Midbrain (tissue), 1 donor: ENCODE results near the gene SLC9A9.

ENCODE experiments used
- DNase-seq: peaks from one replicate; lab custom pipeline; 2025; lab: John Stamatoyannopoulos, UW

Gene SLC9A9

DNA sequence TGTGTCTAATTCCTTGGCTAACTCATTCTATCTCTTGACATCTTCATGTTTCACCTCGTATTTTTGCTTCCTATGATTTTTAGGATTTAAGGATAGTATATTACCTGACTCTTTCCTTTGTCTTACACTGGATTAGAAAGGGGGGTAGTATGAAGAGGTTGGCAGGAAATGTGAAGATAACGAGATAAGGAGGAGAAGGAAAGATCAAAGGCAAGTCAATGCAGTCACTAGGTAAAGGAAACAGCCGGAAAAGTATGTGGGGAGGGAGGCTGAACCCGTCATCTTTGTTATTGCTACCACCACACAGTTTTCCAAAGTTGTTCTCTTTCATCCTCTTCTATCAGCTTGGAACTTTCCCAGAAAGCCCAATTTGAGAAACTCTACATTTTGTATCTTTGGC is 90.6 kb downstream of the SLC9A9 start:
- DNase-seq, result no peak

DNA sequence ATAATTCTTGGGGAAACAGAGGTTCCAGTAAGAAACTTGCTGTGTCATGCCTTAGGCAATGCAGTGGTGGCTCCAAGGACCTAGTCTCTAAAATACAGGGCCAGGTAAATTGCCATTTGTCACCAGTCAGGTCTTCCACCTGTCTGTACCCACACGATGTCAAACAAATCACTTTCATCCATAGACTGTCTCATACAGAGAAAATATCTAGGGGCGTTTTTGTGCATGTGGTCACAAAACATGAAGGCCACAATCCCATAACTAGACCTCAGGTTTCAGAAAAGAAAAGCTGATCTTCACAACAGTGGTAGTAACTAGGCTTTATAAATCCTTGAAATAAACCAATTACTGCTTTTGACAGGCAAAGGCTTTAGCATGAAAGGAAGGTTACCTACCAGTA is 92.3 kb downstream of the SLC9A9 start:
- no peak for DNase-seq

DNA sequence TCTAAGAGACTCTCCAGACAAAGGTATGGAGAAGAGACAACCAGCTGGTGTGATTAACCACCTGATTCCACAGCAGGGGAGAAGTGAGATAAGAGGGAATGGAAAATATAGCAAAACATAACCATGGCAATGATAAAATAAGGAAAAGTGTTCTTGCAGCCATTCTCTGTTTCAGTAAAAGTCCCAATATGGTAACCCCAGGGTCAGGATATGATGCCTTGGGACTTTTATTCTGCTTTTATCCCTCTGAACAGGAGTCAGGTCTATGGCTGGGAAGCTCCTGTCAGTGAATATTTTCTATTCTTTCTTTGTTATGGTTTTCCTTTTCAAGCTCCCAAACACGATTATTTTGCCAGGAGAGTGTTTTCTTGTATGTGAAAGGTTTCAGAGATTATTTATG is 94.2 kb downstream of the SLC9A9 start:
- DNase-seq, result no peak

DNA sequence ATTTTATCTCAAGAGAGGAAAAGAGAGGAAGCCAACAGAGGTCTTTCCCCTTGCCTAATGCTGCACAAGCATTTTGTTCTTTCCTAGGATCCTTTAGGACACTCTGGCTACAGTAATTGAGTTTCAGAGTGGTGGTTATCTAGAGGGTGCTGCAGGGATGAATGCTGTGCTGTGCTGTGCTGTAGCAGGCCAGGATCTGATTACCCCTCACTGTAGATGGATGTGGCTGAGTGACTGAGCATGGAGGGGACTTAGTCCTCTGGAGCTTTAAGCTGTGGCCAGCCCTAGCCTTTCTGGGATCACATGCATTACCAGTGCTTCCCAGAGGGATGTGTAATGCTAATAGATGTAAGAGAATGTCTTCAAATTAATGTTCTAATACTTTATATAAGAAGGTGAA is 94.8 kb downstream of the SLC9A9 start:
- no peak for DNase-seq

DNA sequence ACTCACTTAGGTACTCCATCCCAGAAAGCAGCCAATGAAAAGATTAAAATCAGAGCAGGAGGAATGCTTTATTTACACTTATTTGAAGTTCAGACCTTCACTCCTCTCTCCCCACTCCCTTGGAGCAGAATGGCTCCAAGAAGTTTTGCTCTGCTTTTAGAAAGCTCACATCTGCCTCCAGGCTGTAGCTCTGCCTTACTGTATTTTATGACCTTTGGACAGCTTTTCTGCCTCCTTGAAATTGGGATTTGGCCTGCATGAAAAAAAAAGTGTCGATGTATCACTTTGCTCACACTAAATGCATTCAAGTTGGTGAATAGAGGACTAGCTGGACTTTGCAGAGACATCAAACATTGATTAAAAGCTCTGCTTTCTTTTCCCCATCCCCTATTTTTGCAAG is 95.3 kb downstream of the SLC9A9 start:
- DNase-seq, result no peak

DNA sequence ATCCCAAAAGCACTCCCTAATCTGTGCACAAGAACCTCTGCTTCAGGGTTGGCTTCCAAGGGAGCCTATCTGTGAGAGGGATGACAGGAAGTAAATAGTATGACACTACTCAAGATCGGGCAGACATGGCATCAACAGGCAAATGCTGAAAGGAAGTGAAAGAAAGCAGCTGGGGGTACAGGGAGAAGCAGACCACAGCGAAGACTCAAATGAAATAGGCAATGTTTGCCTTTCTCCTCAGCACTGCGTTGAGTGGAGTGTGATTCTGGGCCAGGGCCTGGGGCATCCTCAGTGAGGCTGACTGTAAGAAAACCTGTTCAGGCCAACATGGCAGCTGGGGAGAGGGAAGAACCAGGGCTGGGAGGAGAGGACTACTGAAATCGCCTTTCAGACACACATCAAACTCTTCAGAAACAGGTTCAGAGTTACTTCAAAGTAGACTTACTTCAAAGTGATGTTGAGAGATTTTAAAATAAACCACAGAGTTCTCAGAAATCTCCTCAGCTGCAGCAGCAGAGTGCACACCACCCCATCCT is 96.6 kb downstream of the SLC9A9 start:
- no peak for DNase-seq

DNA sequence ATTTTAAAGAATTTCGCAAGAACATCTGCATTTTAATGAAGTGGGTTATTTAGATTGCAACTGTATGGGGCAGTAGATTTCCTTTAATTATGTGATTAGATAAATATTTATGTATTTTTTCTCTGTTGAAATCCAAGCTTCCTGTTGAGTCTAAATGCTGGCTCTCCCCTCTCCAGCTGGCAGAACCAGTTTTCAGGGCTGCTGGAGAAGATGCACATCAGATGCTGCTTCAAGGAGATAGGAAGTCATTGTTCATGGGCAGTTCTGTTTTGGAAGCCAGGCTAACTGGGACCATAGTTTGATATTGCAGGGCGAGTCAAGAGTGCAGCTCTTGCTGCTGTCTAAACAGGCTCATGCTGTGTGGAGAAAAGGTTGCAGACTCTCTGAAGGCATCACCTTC is 97.4 kb downstream of the SLC9A9 start:
- no peak for DNase-seq

DNA sequence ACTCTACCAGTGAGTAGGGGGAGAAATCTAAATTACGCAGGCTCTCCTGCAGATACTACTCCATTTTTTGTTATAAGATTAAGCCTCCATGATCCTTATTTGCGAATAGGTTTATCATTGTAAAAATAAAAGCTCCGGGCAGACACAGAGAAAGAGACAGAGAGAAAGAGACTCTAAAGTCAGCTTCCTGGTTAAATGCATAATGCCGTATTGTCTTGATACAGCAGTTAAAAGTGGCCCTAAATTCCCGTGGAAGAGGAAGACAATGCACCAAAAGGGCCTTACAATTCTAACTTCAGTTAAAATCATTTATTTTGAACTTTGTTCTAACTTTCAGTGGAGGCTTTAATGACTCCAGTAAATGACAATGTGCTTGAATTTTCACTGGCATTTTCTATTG is 98.3 kb downstream of the SLC9A9 start:
- DNase-seq, result peak; percentile 9

DNA sequence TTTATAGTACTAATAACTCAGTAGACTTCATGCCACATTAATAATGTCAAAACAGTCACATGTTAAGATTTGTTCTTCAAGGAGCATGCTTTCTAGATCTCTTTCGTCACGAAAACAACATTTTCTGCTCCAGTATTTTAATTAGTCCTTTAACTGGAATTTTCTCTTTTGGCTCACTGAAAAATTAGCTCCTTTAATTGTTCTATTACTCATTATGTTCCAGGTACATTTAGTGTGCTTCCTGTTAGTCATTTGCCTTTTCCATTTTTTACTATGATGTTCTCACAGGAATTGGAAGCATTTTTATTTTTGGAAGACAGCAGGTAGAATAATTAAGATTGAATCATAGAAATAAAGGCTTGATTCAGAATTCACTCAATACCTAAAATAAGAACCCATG is 111.2 kb downstream of the SLC9A9 start:
- DNase-seq, result no peak

DNA sequence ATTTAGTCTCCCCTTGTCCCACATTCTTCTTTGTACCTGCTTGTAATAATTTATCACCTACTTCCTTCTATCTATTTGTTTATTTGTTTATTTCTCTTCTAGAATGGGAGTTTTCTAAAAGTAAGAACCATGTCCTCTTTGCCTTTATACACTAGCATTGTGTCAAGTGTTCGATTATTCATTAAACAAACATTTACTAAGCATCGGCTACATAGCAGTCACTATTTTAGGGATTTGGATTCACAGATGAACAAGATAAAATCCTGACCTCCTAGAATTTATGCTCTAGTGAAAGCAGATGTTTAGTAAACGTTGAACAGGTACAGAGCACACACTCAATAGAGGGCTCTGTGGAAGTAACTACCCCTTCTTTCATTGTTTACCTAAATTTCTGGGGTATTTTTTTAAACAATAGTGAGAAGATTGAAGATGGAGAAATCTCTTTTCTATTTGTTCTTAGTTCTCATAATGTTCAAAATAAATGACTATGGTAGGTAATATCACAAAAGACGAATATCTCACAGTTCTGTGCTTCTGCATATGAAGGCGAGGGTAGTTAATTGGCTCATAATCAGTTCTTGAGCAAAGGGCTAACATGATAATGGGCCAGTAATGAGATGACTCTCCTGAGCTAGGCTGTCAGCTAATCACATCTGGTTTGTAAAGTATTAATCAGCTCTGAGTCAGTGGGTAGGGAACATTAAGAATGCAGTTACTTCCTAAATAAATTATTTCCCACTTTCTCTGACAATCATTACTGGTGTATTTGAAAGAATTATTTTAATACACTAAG is 111.9 kb downstream of the SLC9A9 start:
- no peak for DNase-seq

DNA sequence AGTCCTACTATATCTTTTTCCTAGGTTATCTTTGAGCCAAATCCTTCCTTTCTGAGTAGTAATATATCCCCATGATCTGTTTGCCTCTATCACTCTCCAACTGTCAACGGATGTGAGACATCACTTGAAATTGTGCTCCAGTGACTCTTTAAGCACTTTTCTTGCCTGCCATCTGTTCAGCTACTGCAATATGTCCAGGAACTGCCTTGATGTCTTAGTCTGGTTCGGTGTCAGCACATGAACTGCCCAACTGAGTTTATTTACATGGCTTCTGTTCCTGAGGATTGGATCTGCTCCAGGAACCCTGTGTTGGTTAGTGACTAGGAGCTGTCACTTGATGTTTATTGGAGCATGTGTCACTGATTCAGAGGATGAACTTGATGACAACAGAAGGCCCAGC is 116.5 kb downstream of the SLC9A9 start:
- no peak for DNase-seq

DNA sequence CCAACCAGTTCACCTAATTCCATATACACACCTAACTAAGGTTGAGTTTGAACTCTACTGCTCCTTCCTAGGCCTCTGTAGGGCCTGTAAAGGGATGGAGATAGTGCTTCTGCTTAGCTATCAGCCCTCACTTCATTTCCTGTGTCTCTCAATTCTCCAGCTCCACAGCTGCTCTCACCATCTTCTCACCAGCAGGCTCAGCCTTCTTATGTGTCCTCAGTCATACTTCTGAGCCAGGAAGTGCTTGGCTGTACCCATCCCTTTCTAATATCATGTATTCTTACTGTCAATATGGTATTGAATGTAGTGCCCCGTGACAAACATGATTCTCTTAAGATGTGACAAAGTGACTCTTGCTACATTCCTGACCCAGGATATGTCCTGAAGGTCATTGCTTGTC is 116.9 kb downstream of the SLC9A9 start:
- DNase-seq, result no peak

DNA sequence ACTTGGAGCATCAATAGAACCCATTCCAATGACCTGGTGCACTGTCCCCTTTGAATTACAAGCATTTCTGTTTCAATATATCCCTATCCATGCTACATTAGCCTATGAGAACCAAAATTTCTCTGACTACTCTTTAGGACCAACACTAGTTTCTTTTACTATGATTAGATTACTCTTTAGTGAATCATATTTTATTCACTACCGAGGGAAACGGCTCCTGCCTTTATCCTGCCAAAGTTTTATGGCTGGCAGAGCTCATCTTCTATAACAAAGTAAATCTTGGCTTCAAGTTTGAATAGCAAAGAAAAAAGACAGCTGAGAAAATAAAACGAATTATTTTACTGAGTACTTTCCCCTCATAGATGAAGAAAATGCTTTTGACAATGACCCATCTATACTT is 120.9 kb downstream of the SLC9A9 start:
- DNase-seq, result no peak

DNA sequence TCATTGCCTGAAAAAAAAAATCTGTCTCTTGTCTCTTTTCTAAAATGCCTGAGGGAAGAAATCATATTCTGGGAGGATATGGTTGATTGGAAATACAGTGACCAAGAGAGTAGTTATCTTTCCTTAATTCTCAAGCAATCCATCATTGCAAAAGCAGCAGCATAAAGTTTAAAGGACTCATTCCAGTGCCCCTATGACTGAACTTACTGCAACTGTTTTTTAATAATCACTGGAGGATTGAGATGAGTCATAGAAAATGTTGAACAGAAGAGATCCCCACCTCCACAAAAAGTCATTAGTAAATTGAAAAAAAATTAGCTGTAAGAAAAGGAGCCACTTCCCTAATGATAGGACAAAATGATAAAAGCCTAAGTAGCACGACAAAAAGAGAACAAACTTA is 121.5 kb downstream of the SLC9A9 start:
- DNase-seq, result no peak

DNA sequence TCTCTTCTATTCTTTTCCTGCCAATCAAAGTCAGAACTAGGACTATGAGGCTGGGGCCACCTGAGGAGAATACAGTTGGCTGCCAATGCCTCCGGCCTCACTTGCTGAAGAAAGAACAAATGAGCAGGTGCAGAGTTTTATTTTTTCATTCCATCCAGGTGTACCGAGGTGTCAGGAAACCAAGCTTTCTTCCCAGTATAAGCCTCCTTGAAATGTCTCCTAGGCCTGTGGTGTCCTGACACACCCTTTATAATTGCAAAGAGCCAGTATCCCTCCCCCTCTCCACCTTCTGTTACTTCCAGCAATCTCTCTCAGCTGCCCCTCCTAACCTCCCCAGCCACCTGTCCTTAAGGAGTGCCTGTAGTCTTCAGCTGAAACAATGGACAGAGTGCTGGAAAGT is 127.9 kb downstream of the SLC9A9 start:
- DNase-seq, result no peak

DNA sequence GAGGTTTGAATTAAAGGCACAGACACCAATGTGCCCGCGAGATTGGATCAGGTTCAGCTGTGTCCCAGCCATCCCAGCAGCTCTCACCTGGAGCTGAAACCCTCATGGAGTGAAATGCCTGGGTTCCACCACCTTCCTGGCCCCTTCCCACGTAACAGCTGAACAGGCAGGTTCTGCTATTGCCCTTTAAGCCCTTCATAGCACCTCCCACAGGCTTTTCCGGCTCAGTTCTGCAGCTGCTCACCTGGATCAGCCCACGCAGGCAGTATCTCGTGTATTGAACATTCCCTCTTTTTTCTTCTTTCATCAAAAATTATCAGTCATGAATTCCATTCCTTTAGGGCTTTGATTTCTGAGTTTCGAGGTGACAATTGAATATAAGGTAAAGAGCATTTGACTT is 129.8 kb downstream of the SLC9A9 start:
- DNase-seq, result no peak

DNA sequence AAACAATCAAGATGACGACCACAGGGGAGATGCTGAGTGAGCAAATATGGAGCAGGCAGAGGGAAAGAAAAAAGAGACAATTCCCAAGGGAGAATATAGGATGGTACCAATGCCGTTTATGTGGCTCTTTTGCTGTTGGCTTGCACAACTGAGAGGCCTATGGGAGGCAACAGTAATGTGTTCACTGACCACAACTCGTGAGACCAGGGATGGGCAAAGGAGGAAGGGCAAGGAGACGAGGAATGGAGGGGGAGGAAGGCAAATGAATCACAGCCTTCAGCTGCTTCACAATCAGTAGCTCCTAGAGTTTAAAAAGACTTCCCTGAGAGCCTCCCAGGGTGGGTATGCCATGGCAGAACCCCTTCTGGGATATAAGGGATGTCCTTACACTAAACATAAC is 131.5 kb downstream of the SLC9A9 start:
- no peak for DNase-seq

DNA sequence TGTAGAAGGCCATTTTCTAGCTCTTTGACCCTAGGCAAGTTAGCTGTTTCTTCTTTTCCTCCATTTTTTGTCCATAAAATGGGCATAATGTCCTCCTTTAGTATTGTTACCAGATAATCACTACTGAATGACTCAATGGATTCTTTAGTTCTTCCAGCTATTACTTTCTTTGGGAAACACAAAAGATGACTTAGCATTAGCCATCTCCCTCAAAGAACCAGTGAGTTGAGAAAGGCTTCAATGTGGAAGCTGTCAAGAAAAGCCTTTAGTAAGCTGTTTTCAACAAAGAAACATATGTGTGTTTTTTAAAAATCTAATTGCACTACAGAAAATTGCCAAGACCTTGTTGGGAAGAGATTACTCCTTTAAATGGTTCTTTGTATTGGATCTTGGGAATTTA is 135.7 kb downstream of the SLC9A9 start:
- DNase-seq, result no peak

DNA sequence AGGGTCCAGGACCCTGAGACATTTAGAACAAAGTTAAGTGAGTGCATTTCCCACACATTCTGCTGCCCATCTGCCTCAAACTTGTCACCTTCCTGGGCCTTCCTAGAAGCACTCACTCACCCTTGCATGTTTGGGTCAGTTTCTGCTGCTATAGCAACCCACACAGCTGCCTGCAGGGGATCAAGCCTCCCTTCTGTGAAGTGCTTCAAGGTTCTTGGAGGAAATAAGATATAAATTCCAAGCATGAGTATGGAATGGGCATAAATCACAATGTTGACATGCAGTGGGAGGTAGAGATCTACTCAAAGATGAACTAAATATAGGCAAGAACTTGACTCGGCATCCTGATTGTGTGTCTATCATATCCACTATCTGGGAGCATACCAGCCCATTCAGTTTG is 140.4 kb downstream of the SLC9A9 start:
- no peak for DNase-seq

DNA sequence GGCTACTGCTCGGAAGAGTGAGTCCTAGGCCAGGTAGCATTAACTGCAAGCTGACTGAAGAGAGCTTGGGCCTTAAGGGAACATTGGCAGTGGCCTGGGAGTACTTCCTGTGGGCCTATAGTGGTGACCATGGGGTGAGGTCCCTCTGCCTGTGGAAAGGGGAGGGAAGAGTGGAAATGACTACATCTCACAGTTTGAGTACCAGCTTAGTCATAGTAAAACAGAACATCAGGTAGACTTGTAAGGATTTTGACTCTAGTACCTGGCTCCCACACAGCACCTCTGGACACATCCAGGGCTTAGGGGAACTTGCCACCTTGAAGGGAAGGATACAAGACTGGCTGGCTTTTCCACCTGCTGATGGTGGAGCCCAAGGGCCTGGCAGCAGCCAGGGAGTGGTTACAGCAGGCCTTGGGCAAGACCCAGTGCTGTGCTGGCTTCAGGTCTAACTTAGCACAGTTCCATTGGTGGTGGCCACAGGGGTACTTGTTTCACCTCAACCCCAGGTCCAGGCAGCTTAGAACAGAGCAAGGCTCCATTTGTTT is 147.8 kb downstream of the SLC9A9 start:
- no peak for DNase-seq

DNA sequence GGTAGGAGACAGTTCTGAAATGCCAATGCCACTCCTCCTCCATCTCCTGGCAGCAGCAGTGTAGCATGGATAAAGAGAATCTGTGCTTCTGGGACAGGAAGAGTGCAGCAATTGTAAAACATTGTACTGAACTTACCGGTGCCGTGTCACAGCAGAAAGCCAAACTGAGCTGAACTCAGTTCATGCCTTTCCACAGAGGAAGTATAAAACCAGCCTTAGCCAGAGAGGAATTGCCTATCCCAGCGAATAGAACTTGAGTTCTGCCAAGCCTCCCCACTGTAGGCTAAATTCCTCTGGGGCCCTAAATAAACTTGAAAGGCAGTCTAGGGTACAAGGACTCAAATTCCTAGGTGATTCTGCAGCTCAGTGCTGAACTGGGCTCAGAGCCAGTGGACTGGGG is 148.8 kb downstream of the SLC9A9 start:
- no peak for DNase-seq

DNA sequence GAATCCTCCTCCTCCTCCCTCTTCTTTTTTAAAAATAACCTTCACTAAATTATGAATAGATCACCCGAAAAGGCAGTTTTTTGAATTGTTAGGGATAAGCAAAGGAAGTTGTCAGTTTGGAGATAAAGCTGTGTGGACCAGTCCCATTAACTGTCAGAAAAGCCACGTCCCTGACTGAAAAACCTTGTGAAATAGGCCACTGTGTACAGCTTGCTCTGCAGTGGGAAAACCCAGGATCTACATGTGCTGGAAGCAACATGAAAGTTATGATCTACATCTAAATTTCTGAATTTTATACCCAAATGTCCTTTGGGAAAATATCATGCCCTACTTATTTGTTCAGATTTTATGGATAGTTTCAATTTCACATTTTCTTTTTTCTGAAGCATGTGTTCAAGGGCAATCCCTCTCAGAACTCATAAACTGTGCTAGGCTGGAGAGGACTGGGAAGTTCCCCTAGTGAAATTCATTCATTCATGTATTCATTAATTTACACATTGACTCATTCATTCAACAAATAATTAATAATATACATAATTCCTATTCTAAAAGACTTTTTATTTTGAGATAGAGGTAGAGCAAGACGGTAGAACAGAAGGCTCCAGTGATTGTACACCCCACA is 149.5 kb downstream of the SLC9A9 start:
- no peak for DNase-seq

DNA sequence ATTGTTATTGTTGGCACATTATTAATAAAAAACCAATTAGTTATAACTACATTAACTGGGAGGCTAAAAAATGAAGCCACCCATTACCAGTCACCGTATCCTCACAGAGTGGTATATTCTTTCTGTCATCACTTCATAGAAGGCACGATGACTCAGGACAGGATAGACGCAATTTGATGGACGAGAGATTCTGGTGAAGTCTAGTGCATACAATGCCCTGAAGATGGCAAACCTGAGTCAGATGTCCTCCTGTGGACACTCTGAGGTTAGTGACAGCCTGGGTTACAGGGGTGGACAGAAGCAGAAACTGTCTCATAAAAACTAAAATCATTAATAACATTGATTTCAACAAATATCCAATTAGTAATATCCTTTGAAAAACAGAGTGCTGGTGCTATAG is 150.3 kb downstream of the SLC9A9 start:
- DNase-seq, result peak; percentile 23
